ENCODE results near the gene GMDS. TPM values are rescaled to one million over a fixed set of nuclear protein-coding genes. Genes with fewer than 3 reads are reported as not detected.
A peak's percentile ranks its signal among the peaks of the same experiment; 100 is the strongest.

The GMDS gene
- total RNA-seq, 2 donors from 2014 or later, result 19.6 to 36.3 TPM

GRCh38 chr6:1908784-1909183 lies 336.6 kb downstream of the GMDS start:
- H3K4me1 Mint-ChIP-seq, result no peaks in the 10 kb centered on the region
- no peak overlapping the region for H3K27ac Mint-ChIP-seq
- peaks cover 10% of the 10 kb centered on the region for H3K36me3 Mint-ChIP-seq (ENCODE audit: low read depth)
- H3K27me3 Mint-ChIP-seq, result no peaks in the 10 kb centered on the region
- no peak for ATAC-seq (replicated peaks)
- H3K9me3 Mint-ChIP-seq, result no peaks in the 10 kb centered on the region
- H3K4me3 Mint-ChIP-seq, result no peak overlapping the region

- H3K27ac Mint-ChIP-seq, result no peak overlapping the region
- H3K36me3 Mint-ChIP-seq (ENCODE audit: low read depth), result peaks cover 10% of the 10 kb centered on the region
- H3K4me1 Mint-ChIP-seq, result no peaks in the 10 kb centered on the region
- ATAC-seq (replicated peaks), result no peak
- H3K9me3 Mint-ChIP-seq, result no peaks in the 10 kb centered on the region
- no peaks in the 10 kb centered on the region for H3K27me3 Mint-ChIP-seq
- no peak overlapping the region for H3K4me3 Mint-ChIP-seq
These were observed 338.8 kb downstream of the GMDS start for GRCh38 chr6:1906609-1907008.

GRCh38 chr6:1906014-1906413 lies 339.4 kb downstream of the GMDS start:
- no peaks in the 10 kb centered on the region for H3K27me3 Mint-ChIP-seq
- no peak overlapping the region for H3K27ac Mint-ChIP-seq
- no peak overlapping the region for H3K4me3 Mint-ChIP-seq
- H3K4me1 Mint-ChIP-seq, result no peaks in the 10 kb centered on the region
- no peak for ATAC-seq (replicated peaks)
- peaks cover 10% of the 10 kb centered on the region for H3K36me3 Mint-ChIP-seq (ENCODE audit: low read depth)
- H3K9me3 Mint-ChIP-seq, result no peaks in the 10 kb centered on the region

- ATAC-seq (replicated peaks), result no peak
- Mint-ChIP-seq H3K27me3 (no peaks in the 10 kb centered on the region), H3K27ac (no peak overlapping the region), H3K9me3 (no peaks in the 10 kb centered on the region), H3K4me3 (no peak overlapping the region), H3K4me1 (no peaks in the 10 kb centered on the region), H3K36me3 (ENCODE audit: low read depth) (peaks cover 5% of the 10 kb centered on the region)
These were observed 340.5 kb downstream of the GMDS start for GRCh38 chr6:1904898-1905297.

GRCh38 chr6:1904466-1904799 lies 341.0 kb downstream of the GMDS start:
- peaks cover under 1% of the 10 kb centered on the region for H3K36me3 Mint-ChIP-seq (ENCODE audit: low read depth)

GRCh38 chr6:1903780-1904465 lies 341.5 kb downstream of the GMDS start:
- no peaks in the 10 kb centered on the region for H3K27me3 Mint-ChIP-seq
- H3K27ac Mint-ChIP-seq, result peak overlapping the region; percentile 54
- H3K36me3 Mint-ChIP-seq (ENCODE audit: low read depth), result no peaks in the 10 kb centered on the region

More at GRCh38 chr6:1904466-1904799, 341.0 kb downstream of the GMDS start:
- Mint-ChIP-seq H3K27me3 (no peaks in the 10 kb centered on the region), H3K9me3 (no peaks in the 10 kb centered on the region), H3K4me1 (no peaks in the 10 kb centered on the region), H3K4me3 (no peak overlapping the region), H3K27ac (peak overlapping the region; percentile 54)
- no peak for ATAC-seq (replicated peaks)

GRCh38 chr6:1901556-1901955 lies 343.8 kb downstream of the GMDS start:
- Mint-ChIP-seq H3K9me3 (no peaks in the 10 kb centered on the region), H3K27me3 (no peaks in the 10 kb centered on the region), H3K4me3 (no peak overlapping the region)

More at GRCh38 chr6:1903780-1904465, 341.5 kb downstream of the GMDS start:
- no peak for ATAC-seq (replicated peaks)
- no peak overlapping the region for H3K4me3 Mint-ChIP-seq
- no peaks in the 10 kb centered on the region for H3K4me1 Mint-ChIP-seq
- H3K9me3 Mint-ChIP-seq, result no peaks in the 10 kb centered on the region

GRCh38 chr6:1896897-1897296 lies 348.5 kb downstream of the GMDS start:
- no peaks in the 10 kb centered on the region for H3K9me3 Mint-ChIP-seq
- H3K36me3 Mint-ChIP-seq (ENCODE audit: low read depth), result no peaks in the 10 kb centered on the region
- no peak overlapping the region for H3K4me3 Mint-ChIP-seq
- no peaks in the 10 kb centered on the region for H3K4me1 Mint-ChIP-seq
- no peak for ATAC-seq (replicated peaks)
- no peaks in the 10 kb centered on the region for H3K27me3 Mint-ChIP-seq
- H3K27ac Mint-ChIP-seq, result no peak overlapping the region

More at GRCh38 chr6:1901556-1901955, 343.8 kb downstream of the GMDS start:
- ATAC-seq (replicated peaks), result peak; percentile 88
- H3K4me1 Mint-ChIP-seq, result no peaks in the 10 kb centered on the region
- no peaks in the 10 kb centered on the region for H3K36me3 Mint-ChIP-seq (ENCODE audit: low read depth)
- H3K27ac Mint-ChIP-seq, result no peak overlapping the region

GRCh38 chr6:1895721-1896120 lies 349.7 kb downstream of the GMDS start:
- no peak overlapping the region for H3K27ac Mint-ChIP-seq
- no peaks in the 10 kb centered on the region for H3K27me3 Mint-ChIP-seq
- ATAC-seq (replicated peaks), result no peak
- H3K9me3 Mint-ChIP-seq, result peaks cover 4% of the 10 kb centered on the region
- H3K4me1 Mint-ChIP-seq, result peaks cover 6% of the 10 kb centered on the region
- H3K4me3 Mint-ChIP-seq, result no peak overlapping the region
- H3K36me3 Mint-ChIP-seq (ENCODE audit: low read depth), result no peaks in the 10 kb centered on the region

- H3K4me3 Mint-ChIP-seq, result no peak overlapping the region
- H3K9me3 Mint-ChIP-seq, result peaks cover 4% of the 10 kb centered on the region
- ATAC-seq (replicated peaks), result no peak
- no peaks in the 10 kb centered on the region for H3K27me3 Mint-ChIP-seq
- H3K27ac Mint-ChIP-seq, result no peak overlapping the region
- peaks cover 7% of the 10 kb centered on the region for H3K4me1 Mint-ChIP-seq
- no peaks in the 10 kb centered on the region for H3K36me3 Mint-ChIP-seq (ENCODE audit: low read depth)
These were observed 350.5 kb downstream of the GMDS start for GRCh38 chr6:1894954-1895353.

GRCh38 chr6:1893470-1894130 lies 351.8 kb downstream of the GMDS start:
- ATAC-seq (replicated peaks), result no peak
- Mint-ChIP-seq H3K36me3 (ENCODE audit: low read depth) (no peaks in the 10 kb centered on the region), H3K4me1 (peaks cover 7% of the 10 kb centered on the region), H3K27ac (no peak overlapping the region), H3K9me3 (peaks cover 4% of the 10 kb centered on the region), H3K27me3 (no peaks in the 10 kb centered on the region), H3K4me3 (no peak overlapping the region)

- peaks cover 4% of the 10 kb centered on the region for H3K9me3 Mint-ChIP-seq
- no peaks in the 10 kb centered on the region for H3K36me3 Mint-ChIP-seq (ENCODE audit: low read depth)
- H3K27me3 Mint-ChIP-seq, result no peaks in the 10 kb centered on the region
- H3K4me1 Mint-ChIP-seq, result peaks cover 7% of the 10 kb centered on the region
- no peak overlapping the region for H3K27ac Mint-ChIP-seq
- no peak overlapping the region for H3K4me3 Mint-ChIP-seq
- no peak for ATAC-seq (replicated peaks)
These were observed 352.7 kb downstream of the GMDS start for GRCh38 chr6:1892716-1893115.

- Mint-ChIP-seq H3K4me3 (no peak overlapping the region), H3K27me3 (no peaks in the 10 kb centered on the region), H3K9me3 (peaks cover 4% of the 10 kb centered on the region), H3K36me3 (ENCODE audit: low read depth) (no peaks in the 10 kb centered on the region), H3K4me1 (peaks cover 7% of the 10 kb centered on the region), H3K27ac (no peak overlapping the region)
- peak; percentile 48 for ATAC-seq (replicated peaks)
These were observed 354.4 kb downstream of the GMDS start for GRCh38 chr6:1890987-1891386.

- Mint-ChIP-seq H3K4me1 (peaks cover 7% of the 10 kb centered on the region), H3K27me3 (no peaks in the 10 kb centered on the region), H3K4me3 (no peak overlapping the region), H3K9me3 (peaks cover 4% of the 10 kb centered on the region), H3K27ac (no peak overlapping the region), H3K36me3 (ENCODE audit: low read depth) (no peaks in the 10 kb centered on the region)
- no peak for ATAC-seq (replicated peaks)
These were observed 355.3 kb downstream of the GMDS start for GRCh38 chr6:1890071-1890470.

- Mint-ChIP-seq H3K36me3 (ENCODE audit: low read depth) (no peaks in the 10 kb centered on the region), H3K9me3 (no peaks in the 10 kb centered on the region), H3K4me3 (no peak overlapping the region), H3K4me1 (no peaks in the 10 kb centered on the region), H3K27me3 (no peaks in the 10 kb centered on the region), H3K27ac (no peak overlapping the region)
- no peak for ATAC-seq (replicated peaks)
These were observed 359.8 kb downstream of the GMDS start for GRCh38 chr6:1885576-1886011.
